ENCODE results near the gene HTD2.

DNA sequence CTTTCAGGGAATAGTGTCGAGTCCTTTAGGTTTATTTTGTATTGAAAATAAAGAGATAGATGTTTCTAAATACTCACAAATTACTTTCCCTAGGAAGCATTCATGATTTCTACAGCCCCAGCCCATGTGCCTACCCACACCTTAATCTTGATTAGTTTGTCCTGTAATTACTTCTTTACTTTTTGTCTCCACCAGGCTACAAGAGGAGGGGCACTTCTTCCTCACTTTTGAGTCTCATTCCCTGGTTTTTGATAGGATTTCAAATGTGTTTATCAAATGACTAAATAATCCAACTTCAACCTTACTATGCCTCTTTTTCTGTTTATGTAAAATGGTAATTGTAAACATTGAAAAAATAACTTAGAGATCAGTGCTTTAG is 28.2 kb downstream of the HTD2 start:
- TF ChIP-seq, protein P1, sequence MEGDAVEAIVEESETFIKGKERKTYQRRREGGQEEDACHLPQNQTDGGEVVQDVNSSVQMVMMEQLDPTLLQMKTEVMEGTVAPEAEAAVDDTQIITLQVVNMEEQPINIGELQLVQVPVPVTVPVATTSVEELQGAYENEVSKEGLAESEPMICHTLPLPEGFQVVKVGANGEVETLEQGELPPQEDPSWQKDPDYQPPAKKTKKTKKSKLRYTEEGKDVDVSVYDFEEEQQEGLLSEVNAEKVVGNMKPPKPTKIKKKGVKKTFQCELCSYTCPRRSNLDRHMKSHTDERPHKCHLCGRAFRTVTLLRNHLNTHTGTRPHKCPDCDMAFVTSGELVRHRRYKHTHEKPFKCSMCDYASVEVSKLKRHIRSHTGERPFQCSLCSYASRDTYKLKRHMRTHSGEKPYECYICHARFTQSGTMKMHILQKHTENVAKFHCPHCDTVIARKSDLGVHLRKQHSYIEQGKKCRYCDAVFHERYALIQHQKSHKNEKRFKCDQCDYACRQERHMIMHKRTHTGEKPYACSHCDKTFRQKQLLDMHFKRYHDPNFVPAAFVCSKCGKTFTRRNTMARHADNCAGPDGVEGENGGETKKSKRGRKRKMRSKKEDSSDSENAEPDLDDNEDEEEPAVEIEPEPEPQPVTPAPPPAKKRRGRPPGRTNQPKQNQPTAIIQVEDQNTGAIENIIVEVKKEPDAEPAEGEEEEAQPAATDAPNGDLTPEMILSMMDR (IDR thresholded peaks at IDR 0.05 in 8 of 11, conservative IDR thresholded peaks at IDR 0.05 in 3 of 11): no peak
- no peak for TF ChIP-seq POLR2A (IDR thresholded peaks at IDR 0.05)

All from spleen (tissue), 7 donors.